Measurements from ENCODE around the gene GORASP2.
"Not testable (repeated sequence)": the region's sequence is repeated elsewhere in the genome, so short reads cannot be mapped to it uniquely, and the experiment has no call there.

Gene GORASP2

DNA sequence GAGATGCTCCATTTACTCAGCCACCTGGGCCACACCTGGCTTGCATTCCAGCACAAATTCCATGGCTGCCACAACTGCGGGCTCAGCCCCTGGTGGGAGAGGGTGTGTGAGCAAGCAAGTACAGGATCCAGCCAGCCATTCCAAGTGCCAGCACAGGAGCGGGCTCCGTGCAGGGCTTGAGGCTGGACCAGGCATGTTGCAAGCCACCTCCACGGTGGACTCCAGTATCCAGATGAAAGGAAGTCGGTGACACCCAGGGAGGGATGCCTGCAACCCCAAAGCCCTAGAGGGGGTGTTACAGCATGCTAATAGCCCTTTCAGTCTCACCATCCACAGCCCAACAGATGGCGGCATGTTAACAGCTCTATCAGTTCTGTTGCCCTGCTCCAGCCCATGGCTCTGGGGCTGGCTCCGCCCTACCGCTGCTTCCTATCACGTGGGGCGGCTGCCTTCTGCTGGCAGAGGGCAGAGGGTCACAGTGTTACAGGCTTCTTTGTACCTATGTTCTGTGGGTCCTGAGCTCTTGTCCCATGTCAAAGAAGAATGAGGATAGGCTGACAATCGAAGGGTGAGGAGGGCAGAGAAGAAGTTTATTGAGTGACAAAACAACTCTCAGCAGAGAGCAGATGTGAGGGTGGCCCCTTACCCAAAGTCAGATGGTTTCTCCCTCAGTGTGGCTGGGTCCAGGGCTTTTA lies 11.7 kb upstream of the GORASP2 start:
- Histone ChIP-seq H3K36me3 (no peaks in the 10 kb centered on the region), H3K4me3 (ENCODE audit: low read depth, low read length) (no peak overlapping the region), H3K27ac (no peak overlapping the region), H3K27me3 (ENCODE audit: insufficient read depth, low read depth, severe bottlenecking) (no peaks in the 10 kb centered on the region), H3K9me3 (ENCODE audit: severe bottlenecking) (peaks cover 15% of the 10 kb centered on the region)
- no peak for TF ChIP-seq CTCF (IDR thresholded peaks at IDR 0.05; ENCODE audit: low read depth, low read length)
- no peak for DNase-seq

DNA sequence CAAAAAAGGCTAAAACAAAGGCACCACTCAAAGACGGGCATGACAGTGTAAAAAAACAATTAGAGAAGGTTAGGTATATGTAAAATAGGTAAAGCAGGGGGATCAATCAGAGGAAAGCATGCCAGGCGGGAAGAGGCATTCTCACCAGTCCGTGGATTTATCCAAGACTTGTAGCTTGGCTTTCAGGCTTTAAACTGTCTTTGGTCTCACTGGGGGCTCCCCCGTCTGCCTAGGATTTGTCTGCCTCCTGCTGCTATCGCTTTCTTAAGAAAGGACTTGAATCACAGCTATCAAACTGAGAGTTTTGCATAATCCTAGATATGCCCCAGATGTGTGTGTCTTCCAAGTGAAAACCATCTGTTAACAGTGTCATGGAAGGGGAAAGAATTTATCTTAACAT lies 11.1 kb upstream of the GORASP2 start:
- no peak for TF ChIP-seq CTCF (IDR thresholded peaks at IDR 0.05; ENCODE audit: low read depth, low read length)
- no peaks in the 10 kb centered on the region for H3K27me3 ChIP-seq (ENCODE audit: insufficient read depth, low read depth, severe bottlenecking)
- H3K27ac ChIP-seq, result no peak overlapping the region
- no peak for DNase-seq
- H3K9me3 ChIP-seq (ENCODE audit: severe bottlenecking), result peaks cover 12% of the 10 kb centered on the region
- H3K4me3 ChIP-seq (ENCODE audit: low read depth, low read length), result no peak overlapping the region
- H3K36me3 ChIP-seq, result no peaks in the 10 kb centered on the region

DNA sequence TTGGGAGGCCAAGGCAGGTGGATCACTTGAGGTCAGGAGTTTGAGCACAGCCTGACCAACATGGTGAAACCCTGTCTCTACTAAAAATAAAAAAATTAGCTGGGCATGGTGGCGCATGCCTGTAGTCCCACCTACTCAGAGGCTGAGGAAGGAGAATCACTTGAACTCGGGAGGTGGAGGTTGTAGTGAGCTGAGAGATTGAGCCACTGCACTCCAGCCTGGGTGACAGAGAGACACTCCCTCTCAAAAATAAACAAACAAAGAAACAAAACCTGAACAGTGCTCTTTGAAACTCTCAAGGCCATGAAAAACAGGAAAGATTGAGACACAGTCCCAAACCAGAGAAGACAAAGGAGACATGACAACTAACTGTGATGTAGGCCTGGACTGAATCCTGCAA lies 7.2 kb upstream of the GORASP2 start:
- not testable (repeated sequence) for H3K27ac ChIP-seq; H3K36me3 ChIP-seq; H3K27me3 ChIP-seq (ENCODE audit: insufficient read depth, low read depth, severe bottlenecking); DNase-seq; H3K4me3 ChIP-seq (ENCODE audit: low read depth, low read length)
- H3K9me3 ChIP-seq (ENCODE audit: severe bottlenecking), result peaks cover 17% of the 10 kb centered on the region

GRCh38 chr2:170922634-170923494 lies 6.2 kb upstream of the GORASP2 start:
- Histone ChIP-seq H3K36me3 (no peaks in the 10 kb centered on the region), H3K9me3 (ENCODE audit: severe bottlenecking) (peaks cover 10% of the 10 kb centered on the region), H3K27me3 (ENCODE audit: insufficient read depth, low read depth, severe bottlenecking) (no peaks in the 10 kb centered on the region), H3K27ac (no peak overlapping the region), H3K4me3 (ENCODE audit: low read depth, low read length) (no peak overlapping the region)
- TF ChIP-seq CTCF (IDR thresholded peaks at IDR 0.05; ENCODE audit: low read depth, low read length), result no peak
- no peak for DNase-seq

DNA sequence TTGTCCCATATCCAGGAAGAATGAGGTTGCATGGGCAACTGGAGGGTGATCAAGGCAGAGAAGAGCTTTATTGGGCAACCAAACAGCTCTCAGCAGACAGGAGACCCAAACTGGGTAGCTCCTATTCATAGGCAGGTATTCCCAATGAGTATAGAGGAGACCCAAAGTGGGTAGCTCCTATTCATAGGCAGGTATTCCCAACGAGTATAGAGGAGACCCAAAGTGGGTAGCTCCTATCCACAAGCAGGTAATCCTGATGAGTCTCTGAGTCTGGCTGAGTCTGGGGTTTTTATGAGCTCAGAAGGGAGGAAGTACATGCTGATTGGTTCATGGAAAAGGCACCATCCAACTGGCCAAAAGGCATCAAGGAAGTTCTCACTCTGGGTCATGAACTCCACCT lies 5.3 kb upstream of the GORASP2 start:
- Histone ChIP-seq H3K4me3 (ENCODE audit: low read depth, low read length) (no peak overlapping the region), H3K27me3 (ENCODE audit: insufficient read depth, low read depth, severe bottlenecking) (no peaks in the 10 kb centered on the region), H3K27ac (no peak overlapping the region), H3K9me3 (ENCODE audit: severe bottlenecking) (peaks cover 4% of the 10 kb centered on the region), H3K36me3 (no peaks in the 10 kb centered on the region)
- no peak for DNase-seq
- no peak for TF ChIP-seq CTCF (IDR thresholded peaks at IDR 0.05; ENCODE audit: low read depth, low read length)

GRCh38 chr2:170924969-170925368 lies 4.1 kb upstream of the GORASP2 start:
- no peak overlapping the region for H3K4me3 ChIP-seq (ENCODE audit: low read depth, low read length)
- H3K36me3 ChIP-seq, result peaks cover 5% of the 10 kb centered on the region
- no peaks in the 10 kb centered on the region for H3K27me3 ChIP-seq (ENCODE audit: insufficient read depth, low read depth, severe bottlenecking)
- peaks cover 4% of the 10 kb centered on the region for H3K9me3 ChIP-seq (ENCODE audit: severe bottlenecking)
- DNase-seq, result no peak
- no peak overlapping the region for H3K27ac ChIP-seq
- TF ChIP-seq CTCF (IDR thresholded peaks at IDR 0.05; ENCODE audit: low read depth, low read length), result no peak
